ENCODE results near the gene SORBS2. TPM values are rescaled to one million over a fixed set of nuclear protein-coding genes. Genes with fewer than 3 reads are reported as not detected.

The SORBS2 gene
- polyA plus RNA-seq, 12 donors = 18.0 to 42.8 (median 34.8) TPM; not detected in 1

DNA sequence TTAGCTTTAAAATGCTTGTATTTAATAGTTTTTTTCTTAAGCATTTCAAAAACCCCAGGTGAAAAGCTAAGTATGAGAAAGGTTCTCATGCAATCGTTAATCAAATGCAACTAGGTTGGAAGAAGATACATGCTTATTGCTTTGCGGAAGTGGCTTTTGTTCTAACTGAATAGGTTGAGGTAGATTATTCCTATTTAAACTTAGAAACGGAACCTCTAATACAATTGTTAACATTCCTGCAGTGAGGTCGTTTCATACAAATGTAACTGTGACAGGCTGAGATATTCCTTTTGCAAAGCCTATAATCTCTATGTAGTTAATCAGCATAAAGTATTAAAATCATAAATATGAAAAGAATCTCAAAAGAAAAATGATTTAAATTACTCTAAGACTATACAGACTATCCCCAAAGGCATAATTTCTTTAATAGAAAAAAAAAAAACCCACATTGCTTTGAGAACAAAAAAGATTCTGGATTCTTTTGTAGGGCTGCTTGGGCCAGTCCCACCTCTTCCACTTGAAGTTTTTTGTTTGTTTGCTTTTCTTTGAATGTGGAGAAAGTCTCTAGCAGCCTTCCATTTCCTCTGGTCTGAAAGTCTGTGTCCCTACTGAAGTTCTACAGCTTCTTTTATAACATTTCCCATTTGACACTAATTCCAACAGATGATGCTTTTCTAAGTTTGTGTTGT lies 25.6 kb upstream of the SORBS2 start:
- DNase-seq = no peak

DNA sequence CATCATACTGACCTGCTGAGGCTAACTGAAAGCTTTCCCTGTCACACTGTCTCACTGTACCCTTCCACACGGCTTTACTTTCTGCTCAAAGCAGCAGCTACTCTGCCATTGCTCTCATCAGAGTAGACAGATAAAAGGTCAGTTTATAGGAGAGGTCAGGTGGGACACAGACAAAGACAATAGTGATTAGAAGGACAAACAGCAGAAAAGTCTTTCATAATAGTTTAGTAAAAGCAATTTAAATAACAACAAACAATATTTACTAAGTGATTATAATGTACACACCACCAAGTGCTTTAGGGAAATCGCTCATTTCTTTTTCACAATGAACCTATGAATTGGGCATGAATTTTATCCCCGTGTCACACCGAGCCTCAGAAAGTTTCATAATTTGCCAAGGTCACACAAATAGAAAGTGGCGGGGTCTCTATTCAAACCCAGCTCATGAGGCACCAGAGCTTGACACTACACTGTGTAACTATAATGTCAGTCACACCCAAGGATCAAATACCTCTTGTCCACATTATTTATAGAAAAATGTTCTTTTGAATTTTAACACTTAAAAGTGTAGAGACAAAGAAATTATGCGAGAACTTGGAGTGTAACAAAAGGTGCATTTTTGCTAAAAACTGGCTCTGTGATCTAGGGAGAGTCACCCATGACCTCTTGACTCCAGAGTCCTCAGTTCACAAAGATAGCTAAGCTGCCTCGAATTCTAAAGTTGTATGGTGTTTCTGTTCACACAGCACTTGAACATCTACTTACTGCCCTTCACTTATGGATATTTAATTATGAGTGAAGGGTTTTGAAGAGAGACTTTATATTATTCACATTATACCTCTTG lies 24.5 kb upstream of the SORBS2 start:
- DNase-seq = no peak

DNA sequence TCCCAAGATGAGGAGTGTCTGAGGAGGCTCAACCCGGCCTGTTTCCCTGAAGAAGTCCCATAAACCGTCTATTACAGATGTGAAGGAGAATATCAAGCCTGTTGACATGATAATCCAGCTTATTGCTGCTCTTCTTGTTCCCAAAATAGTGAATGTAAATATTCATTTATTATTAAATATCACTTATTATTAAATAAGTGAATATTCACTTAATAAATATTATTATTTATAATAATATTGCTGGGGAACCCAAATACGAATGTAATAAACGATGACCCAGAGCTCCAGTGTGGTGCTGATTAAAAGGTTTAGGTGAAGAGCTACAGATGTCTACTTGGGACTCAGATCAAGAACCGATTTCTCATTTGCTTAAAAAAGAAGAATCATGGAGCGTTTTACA lies 23.8 kb upstream of the SORBS2 start:
- no peak for DNase-seq

DNA sequence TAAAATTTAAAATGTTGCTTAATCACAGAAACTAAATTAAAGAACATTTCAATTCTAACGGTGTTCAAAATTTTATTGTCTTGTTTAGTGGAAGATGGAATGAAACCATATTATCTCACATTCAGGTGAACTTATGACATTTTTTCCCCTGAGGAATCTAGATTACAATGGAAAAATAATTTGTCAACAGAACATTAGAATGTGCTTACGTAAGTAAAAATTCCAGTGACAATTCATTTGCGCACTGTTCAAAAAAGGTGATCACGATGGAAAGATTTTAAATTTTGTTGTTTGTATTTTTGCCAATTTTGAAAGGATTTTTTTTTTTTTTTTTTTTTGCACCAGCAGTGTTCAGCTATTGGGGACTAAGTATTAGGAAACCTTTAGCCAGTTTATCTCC lies 23.3 kb upstream of the SORBS2 start:
- DNase-seq = no peak

DNA sequence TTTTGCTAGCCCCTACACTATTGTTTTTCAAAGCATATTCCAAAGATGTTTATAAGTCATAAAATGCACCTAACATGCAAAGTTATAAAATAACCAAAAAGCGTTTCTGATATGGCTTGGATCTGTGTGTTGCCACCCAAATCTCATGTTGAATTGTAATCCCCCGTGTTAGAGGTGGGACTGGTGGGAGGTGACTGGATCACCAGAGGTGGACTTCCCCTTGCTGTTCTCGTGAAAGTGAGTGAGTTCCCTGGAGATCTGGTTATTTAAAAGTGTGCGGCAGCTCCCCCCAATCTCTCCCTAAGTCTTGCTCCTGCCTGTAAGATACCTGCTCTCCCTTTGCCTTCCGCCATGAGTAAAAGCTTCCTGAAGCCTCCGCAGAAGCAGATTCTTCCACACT lies 22.8 kb upstream of the SORBS2 start:
- no peak for DNase-seq

DNA sequence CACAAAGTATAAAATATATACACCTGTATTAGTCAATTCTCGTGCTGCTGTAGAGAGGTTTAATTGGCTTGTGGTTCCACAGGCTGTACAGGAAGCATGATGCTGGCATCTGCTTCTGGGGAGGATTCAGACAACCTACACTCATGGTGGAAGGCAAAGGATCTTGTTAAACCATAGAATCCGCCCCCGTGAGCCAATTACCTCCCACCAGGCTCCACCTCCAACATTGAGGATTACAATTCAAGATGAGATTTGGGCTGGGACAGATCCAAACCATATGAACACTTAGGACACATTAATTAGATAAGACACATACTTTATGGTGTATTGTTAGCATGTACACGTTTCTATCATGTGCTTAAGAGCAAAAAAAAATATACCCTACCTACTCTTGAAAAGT lies 22.1 kb upstream of the SORBS2 start:
- DNase-seq = no peak

DNA sequence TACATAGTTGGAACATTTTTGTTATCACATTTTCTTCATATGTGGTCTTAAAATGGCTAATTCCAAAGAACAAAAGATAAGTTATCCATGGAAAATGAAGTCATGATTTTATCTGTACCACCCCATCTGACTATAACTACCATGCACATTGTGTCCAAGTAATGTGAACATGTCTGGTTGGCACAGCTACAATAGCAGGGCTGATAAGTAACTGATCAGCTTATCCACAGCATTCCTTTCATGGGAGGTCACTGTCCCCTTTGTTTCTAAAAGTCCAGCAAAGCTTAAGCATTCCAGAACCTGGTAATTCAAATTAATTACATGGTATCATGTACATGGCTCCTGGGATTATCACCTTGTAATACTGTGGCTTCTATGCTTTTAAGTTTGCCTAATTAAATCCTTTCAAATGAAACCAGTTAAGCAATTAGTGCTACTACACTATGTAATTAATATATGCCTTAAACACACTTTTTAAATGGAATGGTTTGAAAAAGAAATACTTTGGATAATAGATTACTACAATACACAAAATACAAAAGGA lies 21.1 kb upstream of the SORBS2 start:
- no peak for DNase-seq

DNA sequence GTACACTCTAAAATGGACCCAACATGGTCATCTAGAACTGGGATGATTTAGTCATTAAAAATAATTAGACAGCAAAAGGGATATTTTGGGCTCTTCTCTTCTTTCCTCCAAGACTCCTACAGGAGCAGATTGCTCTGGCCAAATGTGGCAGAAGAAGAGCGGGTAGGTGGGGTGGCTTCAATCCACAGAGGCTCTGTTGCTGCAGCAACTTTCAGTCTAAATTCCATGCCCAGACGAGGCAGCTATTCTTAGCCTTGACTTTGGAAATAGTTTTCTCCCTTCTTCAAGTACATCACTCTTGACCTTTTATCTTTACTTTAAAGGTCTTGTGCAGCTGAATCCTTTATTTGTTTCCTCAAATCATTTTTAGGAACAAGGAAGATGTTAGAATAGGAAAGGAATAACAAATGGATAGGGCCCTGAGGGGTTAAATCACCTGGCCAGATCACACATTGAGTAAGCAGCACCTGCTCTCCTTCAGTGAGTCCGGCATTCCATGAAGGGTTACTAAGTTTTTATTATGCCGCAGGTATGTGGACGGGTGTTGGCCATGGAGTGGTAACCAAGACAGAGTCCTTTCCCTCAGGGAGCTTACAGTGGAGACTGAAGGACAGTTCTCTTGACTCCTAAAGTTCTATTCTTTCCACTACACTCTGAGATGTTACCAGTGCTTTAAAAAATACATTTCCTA lies 19.3 kb upstream of the SORBS2 start:
- no peak for DNase-seq

DNA sequence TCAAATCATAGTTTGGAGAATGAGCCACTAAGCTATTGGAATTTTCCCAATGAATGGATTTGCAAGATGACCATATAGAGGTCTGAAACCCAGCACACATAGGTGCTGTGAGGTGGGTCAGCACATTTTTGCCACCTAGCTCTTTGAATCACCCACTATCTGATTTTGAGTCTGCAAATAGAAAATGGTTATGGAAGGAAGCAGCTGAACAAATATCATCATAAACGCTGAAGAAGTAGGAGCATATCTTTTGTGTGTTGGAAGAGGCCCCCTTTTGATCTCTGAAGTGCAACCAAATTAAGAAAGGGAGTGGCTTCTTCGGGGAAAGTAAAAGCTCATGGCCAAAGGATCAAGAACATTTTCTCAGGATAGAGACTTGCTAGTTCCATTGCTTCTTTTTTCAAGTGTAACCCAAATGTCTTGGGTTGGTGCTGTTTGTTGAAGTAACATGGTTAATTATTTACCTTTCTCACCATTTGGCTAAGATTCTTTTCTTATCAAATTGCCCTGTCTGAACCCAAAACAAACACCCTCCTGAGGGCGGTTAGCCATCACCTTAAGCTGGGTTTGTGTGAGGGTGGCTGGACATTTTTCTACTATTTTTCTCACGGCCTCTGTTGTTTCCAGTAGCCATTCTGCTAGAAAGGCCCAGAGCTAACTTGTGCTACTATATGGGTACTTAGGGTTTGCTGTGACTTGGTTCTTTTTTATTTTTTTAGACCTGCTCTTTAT lies 18.4 kb upstream of the SORBS2 start:
- no peak for DNase-seq

DNA sequence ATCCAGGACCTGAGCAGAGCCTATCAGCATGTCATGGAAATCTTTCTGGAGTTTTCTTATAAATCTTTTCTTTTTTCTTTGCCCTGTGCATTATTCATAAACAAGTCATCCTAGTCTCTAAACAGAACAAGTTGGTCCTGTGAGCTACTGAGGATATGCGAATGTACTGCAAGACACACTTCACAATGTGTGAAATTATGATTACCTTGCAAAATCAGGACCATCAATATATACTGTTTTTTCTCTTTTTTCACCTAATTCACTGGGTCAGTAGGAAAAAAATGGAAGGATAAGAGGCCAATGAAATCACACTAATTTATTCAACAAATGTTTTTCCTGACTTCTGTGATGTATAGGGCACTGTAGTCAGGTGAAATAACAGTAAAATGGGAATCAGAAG lies 14.4 kb upstream of the SORBS2 start:
- DNase-seq = no peak

DNA sequence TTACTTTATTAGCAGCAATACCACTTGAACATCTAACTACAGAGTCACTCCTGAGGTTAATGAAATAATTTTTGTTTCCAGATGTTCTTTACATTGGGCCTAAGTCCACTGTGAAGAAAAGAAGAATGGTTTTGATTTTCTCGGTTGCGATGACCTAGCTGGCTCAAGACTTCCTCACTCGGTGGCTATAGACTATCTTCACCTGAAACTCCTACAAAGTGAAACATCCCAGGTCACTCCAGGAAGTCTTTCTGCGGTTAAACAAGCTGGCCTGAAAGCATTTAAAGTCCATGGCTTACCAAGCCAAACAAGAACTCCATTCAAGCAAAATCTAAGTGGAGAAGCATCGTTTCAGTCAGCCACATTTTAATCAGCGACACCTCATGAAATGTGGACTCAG lies 13.7 kb upstream of the SORBS2 start:
- DNase-seq = no peak

DNA sequence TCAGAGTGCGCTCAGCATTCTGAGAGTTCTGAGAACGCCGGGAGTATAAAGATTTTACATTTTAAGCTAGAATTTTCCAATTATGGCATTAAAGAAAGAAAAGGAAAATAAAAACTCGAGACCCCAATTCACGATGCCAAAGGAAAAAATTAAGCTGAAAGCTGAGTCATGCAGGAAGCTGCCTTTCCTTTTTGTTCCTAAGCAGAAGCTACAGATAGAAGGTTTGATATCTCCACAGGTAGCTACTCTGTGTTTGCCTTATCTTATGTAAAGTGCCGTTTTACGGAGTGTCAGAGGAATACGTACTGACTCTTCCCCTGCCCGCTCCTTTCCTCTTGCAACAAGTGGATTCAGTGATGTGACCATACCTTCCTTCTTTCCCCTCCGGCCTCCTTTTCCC lies 10.8 kb upstream of the SORBS2 start:
- no peak for DNase-seq

DNA sequence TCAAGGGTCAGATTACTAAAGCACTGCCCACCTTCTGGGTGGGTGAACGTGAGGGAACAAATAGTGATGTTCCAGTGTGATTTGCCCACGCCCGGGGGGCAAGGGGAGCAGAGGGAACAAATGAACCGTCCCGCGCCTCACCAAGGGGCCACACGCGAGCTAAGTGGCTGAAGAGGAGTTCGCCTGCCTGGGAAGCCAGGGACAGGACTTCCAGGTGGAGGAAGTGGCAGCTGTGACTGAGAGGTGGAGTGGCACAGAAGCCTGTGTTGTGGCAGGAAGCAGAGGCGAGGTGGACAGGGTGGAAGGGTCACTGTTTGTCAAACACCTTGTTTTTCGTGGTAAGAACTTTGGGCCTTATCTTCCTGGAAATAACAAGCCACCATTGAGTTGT lies 9.0 kb upstream of the SORBS2 start:
- no peak for DNase-seq

DNA sequence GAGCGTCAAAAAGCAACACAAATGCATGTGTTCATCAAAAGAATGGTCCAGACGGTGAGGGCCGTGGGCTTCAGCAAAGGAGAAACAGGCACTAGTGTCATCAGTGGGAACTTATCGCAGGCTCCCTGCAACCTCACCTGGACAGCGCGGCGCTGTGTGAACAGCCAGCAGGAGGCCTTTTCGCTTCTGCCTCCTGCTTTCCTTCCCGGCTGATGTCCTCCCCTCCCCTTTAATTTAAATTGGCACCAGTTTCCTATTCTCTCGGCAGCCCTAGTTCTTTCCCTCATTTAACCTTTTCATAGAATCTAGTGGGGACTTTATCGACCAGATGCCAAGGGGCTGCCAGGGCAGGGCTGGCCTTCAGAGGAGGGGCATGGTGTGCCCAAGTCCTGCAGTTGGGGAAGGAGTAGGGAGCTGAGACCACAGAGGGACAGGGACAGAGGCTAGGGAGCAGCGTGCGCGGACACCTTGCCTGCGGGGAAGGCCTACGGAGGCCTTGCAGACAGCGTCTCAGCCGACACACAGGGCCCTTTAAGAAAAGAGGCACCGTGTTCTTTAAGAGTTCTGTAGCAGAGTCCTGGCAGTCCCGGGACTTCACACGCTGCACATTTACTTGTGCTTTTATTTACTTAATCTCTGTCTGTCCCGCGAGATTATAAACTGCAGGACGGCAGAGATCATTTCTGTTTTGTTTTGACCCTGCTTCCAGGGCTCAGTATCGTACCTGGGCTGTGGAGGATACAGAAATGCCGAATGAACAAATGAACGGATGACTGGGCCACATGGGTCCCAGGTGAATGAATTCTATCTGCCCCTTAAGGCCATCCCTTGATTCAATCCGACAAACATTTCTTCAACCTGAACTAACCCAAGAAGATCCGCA lies 8.4 kb upstream of the SORBS2 start:
- DNase-seq = no peak

DNA sequence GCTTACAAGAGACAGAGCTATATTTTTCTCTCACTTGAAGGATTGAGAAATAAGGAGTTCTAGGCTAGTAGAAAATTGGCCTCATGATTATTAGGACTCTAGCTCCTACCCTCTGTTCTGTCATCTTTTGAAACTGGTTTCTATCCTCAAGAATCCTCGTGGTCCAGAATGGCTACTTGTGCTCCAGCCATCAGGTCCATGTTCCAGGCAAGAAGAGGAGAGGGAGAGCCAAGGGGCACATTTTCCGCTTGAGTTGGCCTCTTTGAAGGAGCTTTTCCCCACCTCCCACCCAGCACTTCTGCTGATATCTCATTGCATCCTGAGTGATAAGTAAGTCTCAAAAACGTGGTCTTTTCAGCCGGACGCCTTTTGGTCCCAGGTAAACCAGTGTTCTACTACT lies 7.2 kb upstream of the SORBS2 start:
- no peak for DNase-seq

DNA sequence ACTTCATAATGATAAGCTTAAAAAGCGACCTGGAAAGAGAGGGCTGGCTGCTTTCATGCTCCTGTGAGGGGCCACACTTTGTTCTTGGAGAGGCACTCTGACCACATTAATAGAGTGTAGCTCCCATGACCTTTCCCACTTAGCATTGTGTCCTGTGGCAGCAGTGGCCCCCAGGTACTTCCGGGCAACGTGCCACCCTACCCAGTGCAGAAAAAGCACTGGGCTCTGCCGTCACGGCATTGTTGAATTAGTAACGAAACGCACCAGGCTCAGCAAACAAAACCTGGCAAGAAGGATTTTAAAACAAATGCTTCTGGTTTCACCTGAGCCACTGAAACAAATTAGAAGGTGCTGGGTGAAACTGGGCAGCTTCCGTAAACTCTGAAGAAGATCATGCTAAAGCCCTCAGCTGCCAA lies 5.4 kb upstream of the SORBS2 start:
- DNase-seq = no peak

DNA sequence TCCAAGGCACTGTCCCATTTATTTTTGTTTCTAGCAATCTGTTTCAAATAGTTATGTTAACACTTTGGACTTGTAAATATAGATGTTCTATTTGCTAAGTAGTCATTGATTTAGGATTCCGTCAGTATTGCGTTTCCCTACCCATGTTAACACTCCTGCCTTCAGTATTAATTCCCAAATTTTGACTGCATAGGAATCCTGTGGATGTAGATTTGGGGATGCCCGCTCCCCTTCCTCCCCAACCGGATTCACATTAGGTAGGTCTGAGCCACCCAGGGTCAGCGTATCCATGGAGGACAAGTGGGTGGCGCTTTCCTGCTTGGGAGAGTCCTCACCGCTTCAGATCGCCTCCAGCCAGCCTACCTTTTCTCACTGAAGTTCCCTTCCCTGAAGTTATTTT lies 1.1 kb upstream of the SORBS2 start:
- DNase-seq = no peak

DNA sequence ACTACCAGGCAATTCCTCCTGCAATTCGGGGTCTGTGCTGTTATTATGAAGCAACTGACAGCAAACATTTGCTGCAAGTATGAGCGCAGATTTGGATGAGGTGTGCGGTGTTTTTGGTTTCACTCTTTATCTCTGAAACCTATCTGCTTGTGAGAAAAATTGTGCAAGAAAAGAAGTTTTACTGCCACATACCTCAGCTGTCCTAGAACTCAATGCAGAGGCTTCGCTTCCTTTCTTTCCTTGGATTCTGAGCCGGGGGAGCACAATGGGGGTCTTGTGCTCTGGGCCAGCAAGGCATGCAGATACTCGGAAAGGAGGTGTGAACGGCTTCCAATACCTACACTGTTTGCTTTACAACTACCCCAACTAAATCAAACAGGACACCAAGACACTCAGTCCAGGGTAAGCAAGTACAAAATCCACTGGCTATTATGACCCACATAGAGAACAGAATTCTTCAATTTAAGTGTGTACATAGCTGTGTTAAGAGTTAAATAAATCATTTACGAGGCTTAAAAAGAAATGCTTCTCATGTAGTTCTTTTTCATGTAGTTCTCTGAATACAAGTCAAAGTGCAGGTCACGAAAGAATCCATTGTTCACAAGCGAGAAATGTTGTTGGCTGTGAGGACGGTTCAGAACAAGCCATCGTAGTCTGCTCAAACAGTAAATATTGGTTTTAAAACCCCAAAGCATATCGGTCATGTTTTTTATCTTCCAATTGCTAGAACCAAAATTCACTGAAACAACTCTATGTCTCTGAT lies 1.1 kb downstream of the SORBS2 start:
- no peak for DNase-seq

DNA sequence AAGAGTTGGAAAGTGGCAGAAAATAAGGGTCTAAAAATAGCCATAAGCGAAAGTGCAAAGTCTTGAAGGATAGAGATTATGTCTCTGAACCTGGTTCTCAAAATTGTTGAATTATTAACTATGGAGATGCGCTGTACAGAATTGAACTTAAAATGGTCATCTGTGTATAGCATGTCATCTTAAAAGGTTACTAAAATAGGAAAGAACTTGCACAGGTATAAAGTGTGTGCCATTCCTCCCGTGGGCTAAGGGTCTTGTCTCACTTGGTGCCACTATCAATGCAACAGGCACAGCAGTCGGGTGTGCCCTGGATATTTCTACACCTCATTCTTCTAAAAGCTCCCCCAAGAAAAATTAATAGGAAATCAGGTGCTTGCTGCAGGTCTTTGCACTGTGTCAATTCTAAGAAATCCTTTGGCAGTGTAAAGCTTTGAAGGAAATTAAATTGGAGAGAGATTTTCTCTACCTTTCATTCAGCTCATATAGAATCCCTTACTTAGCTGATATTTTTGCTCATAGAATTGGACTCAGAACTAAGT lies 2.4 kb downstream of the SORBS2 start:
- DNase-seq = no peak

DNA sequence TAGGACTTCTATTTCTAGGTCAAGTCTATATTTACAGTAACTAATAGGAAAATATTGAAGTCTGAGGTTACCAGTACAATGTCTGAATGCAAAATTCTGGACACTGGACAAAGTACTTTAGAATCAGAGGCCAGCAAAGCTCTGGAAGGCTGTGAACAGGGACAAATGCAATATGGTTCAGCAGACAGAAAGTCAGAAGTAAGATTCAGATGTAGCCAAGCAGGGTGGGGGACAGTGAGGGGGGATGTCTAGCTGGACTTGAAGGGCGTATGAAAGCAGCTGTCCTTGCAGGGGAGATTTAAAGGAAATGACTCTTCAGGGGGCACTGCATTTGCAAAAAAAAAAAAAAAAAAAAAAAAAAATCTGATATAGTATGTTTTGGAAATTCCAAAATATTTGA lies 2.9 kb downstream of the SORBS2 start:
- DNase-seq = no peak
